Nephron (organoid): ENCODE measurements around the gene NOS1.

ENCODE experiments used
- H3K27ac Mint-ChIP-seq, 3 experiments: 2 replicates each; pipeline ENCODE4 v1.8.0; 2020; ENCODE audit warnings: mixed read lengths in 3 of 3, mild to moderate bottlenecking in 2 of 3, moderate library complexity in 1 of 3
- H3K27me3 Mint-ChIP-seq: 2 replicates; pipeline ENCODE4 v1.8.0; 2021; ENCODE audit warnings: low read depth, mild to moderate bottlenecking, moderate library complexity, mixed read lengths
- H3K36me3 Mint-ChIP-seq: 2 replicates; pipeline ENCODE4 v1.8.0; 2020; ENCODE audit warnings: low read depth, mixed read lengths
- H3K4me1 Mint-ChIP-seq: 2 replicates; pipeline ENCODE4 v1.8.0; 2020; ENCODE audit warnings: mixed read lengths
- H3K4me3 Mint-ChIP-seq, 3 experiments: 2 replicates each; pipeline ENCODE4 v1.8.0; 2020; ENCODE audit warnings: mild to moderate bottlenecking in 3 of 3, mixed read lengths in 3 of 3, moderate library complexity in 2 of 3
- H3K9me3 Mint-ChIP-seq: 2 replicates; pipeline ENCODE4 v1.8.0; 2020; ENCODE audit warnings: mixed read lengths
- TF ChIP-seq, protein P1 (sequence below), 3 experiments: fragments of 200-600 bp; sonication (generic); IDR thresholded peaks; one replicate each; pipeline ENCODE4 v1.5.0; 2021; ENCODE audit warnings: antibody characterized with exemption in 3 of 3; ENCODE audit not compliant: unreplicated experiment in 3 of 3

The NOS1 gene

GRCh38 chr12:117313926-117314325 lies 47.5 kb downstream of the NOS1 start:
- H3K36me3 Mint-ChIP-seq: no peaks in the 10 kb centered on the region
- H3K4me1 Mint-ChIP-seq: no peaks in the 10 kb centered on the region
- H3K27me3 Mint-ChIP-seq: peaks cover 27% of the 10 kb centered on the region
- no peak overlapping the region for H3K27ac Mint-ChIP-seq
- H3K9me3 Mint-ChIP-seq: no peaks in the 10 kb centered on the region
- TF ChIP-seq, protein P1, sequence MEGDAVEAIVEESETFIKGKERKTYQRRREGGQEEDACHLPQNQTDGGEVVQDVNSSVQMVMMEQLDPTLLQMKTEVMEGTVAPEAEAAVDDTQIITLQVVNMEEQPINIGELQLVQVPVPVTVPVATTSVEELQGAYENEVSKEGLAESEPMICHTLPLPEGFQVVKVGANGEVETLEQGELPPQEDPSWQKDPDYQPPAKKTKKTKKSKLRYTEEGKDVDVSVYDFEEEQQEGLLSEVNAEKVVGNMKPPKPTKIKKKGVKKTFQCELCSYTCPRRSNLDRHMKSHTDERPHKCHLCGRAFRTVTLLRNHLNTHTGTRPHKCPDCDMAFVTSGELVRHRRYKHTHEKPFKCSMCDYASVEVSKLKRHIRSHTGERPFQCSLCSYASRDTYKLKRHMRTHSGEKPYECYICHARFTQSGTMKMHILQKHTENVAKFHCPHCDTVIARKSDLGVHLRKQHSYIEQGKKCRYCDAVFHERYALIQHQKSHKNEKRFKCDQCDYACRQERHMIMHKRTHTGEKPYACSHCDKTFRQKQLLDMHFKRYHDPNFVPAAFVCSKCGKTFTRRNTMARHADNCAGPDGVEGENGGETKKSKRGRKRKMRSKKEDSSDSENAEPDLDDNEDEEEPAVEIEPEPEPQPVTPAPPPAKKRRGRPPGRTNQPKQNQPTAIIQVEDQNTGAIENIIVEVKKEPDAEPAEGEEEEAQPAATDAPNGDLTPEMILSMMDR (IDR thresholded peaks at IDR 0.05; ENCODE audit: unreplicated experiment in 3 of 3): no peak
- H3K4me3 Mint-ChIP-seq: no peak overlapping the region

DNA sequence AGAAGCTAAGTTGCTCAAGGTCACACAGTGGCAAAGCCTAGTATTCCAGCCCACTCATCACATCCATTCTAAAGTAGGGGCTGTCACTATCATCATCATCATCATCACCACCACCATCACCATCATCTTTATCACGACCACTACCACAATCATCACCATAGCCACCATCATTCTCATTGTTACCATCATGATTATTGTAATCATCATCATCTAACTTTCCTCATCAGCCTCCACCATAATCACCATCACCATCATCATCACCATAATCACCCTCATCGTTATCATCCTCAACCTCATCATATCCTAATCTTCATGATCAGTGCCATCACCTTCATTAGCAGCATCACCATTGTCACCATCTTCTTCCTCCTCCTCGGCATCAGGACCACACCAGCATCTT lies 48.7 kb downstream of the NOS1 start:
- H3K27ac Mint-ChIP-seq: no peak overlapping the region
- no peaks in the 10 kb centered on the region for H3K4me1 Mint-ChIP-seq
- H3K4me3 Mint-ChIP-seq: no peak overlapping the region
- H3K9me3 Mint-ChIP-seq: no peaks in the 10 kb centered on the region
- peaks cover 33% of the 10 kb centered on the region for H3K27me3 Mint-ChIP-seq
- no peaks in the 10 kb centered on the region for H3K36me3 Mint-ChIP-seq
- TF ChIP-seq, protein P1 (IDR thresholded peaks at IDR 0.05; ENCODE audit: unreplicated experiment in 3 of 3): no peak

GRCh38 chr12:117309276-117309925 lies 52.0 kb downstream of the NOS1 start:
- Mint-ChIP-seq H3K4me3 (no peak overlapping the region), H3K36me3 (no peaks in the 10 kb centered on the region), H3K27ac (no peak overlapping the region), H3K4me1 (no peaks in the 10 kb centered on the region), H3K27me3 (peaks cover 27% of the 10 kb centered on the region), H3K9me3 (no peaks in the 10 kb centered on the region)
- TF ChIP-seq, protein P1 (IDR thresholded peaks at IDR 0.05; ENCODE audit: unreplicated experiment in 3 of 3): no peak

- H3K4me3 Mint-ChIP-seq: no peak overlapping the region
- peaks cover 39% of the 10 kb centered on the region for H3K27me3 Mint-ChIP-seq
- TF ChIP-seq, protein P1 (IDR thresholded peaks at IDR 0.05; ENCODE audit: unreplicated experiment in 3 of 3): no peak
- no peak overlapping the region for H3K27ac Mint-ChIP-seq
- H3K36me3 Mint-ChIP-seq: no peaks in the 10 kb centered on the region
- H3K9me3 Mint-ChIP-seq: peaks cover 5% of the 10 kb centered on the region
- H3K4me1 Mint-ChIP-seq: no peaks in the 10 kb centered on the region
These were observed 61.3 kb downstream of the NOS1 start for GRCh38 chr12:117300174-117300573.

DNA sequence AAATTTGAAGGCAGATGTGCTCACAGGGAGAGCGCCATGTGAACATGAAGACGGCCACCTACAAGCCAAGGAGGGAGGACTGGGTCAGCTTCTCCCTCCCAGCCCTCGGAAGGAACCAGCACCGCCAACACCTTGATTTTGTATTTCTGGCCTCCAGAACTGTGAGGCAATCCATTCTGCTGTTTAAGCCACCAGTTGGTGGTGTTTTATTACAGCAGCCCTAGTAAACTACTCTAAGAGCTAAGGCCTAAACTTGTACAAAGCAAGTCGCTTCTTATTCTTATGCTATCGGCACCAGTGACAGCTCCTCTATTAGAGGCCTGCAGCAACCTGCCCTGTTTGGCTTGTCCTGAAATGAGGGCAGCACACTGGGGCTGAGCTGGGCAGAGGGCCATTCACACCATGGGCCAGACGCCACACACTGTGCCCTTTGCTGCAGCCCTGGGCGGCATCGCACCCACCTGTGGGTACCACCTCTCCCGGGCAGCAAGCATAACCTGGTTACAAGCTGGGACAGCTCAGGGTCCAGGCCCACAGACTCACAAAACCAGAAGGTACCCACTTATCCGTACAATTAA lies 62.7 kb downstream of the NOS1 start:
- Mint-ChIP-seq H3K27me3 (peaks cover 51% of the 10 kb centered on the region), H3K27ac (no peak overlapping the region), H3K4me1 (peaks cover 7% of the 10 kb centered on the region), H3K36me3 (no peaks in the 10 kb centered on the region), H3K9me3 (peaks cover 5% of the 10 kb centered on the region), H3K4me3 (no peak overlapping the region)
- TF ChIP-seq, protein P1 (IDR thresholded peaks at IDR 0.05; ENCODE audit: unreplicated experiment in 3 of 3): no peak

- Mint-ChIP-seq H3K36me3 (no peaks in the 10 kb centered on the region), H3K9me3 (peaks cover 5% of the 10 kb centered on the region), H3K4me1 (peaks cover 8% of the 10 kb centered on the region), H3K27ac (no peak overlapping the region), H3K4me3 (no peak overlapping the region), H3K27me3 (peaks cover 49% of the 10 kb centered on the region)
- TF ChIP-seq, protein P1 (IDR thresholded peaks at IDR 0.05; ENCODE audit: unreplicated experiment in 3 of 3): no peak
These were observed 63.2 kb downstream of the NOS1 start for GRCh38 chr12:117298191-117298590.
